ENCODE data around the gene MYPN.

DNA sequence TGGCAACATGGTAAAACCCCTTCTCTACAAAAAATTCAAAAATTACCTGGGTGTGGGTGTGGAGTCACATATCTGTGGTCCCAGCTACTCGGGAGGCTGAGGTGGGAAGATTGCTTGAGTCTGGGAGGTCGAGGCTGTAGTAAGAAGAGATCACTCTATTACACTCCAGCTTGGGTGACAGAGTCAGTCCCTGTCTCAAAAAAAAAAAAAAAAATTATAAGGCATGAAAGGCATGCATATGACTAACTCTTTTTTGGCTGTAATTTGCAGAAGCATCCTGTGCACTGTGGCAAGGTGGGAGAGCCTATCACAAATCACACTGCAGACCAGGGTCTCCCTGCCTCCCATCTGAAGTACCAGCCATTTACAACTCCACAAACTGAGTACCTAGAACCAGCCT is 14.1 kb upstream of the MYPN start:
- TF ChIP-seq, protein P1, sequence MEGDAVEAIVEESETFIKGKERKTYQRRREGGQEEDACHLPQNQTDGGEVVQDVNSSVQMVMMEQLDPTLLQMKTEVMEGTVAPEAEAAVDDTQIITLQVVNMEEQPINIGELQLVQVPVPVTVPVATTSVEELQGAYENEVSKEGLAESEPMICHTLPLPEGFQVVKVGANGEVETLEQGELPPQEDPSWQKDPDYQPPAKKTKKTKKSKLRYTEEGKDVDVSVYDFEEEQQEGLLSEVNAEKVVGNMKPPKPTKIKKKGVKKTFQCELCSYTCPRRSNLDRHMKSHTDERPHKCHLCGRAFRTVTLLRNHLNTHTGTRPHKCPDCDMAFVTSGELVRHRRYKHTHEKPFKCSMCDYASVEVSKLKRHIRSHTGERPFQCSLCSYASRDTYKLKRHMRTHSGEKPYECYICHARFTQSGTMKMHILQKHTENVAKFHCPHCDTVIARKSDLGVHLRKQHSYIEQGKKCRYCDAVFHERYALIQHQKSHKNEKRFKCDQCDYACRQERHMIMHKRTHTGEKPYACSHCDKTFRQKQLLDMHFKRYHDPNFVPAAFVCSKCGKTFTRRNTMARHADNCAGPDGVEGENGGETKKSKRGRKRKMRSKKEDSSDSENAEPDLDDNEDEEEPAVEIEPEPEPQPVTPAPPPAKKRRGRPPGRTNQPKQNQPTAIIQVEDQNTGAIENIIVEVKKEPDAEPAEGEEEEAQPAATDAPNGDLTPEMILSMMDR (IDR thresholded peaks at IDR 0.05; ENCODE audit: low read depth, low read length), result no peak
- TF ChIP-seq POLR2A (IDR thresholded peaks at IDR 0.05; ENCODE audit: extremely low read depth, insufficient read length), result no peak
